Caco-2 (cell line): ENCODE measurements around the gene TGM5. TPM values are rescaled to one million over a fixed set of nuclear protein-coding genes. Genes with fewer than 3 reads are reported as not detected.

Experiments used
- BruUV-seq: library from RNA; stranded (reverse); fragments of 400-500 nt; replicated peaks from 2 replicates; lab custom pipeline; 2021; lab: Mats Ljungman, UMichigan
- CTCF ChIA-PET: fragments of 300-600 bp; sonication (Branson Sonifier 250); formaldehyde crosslinking; loops from one replicate; lab custom pipeline; 2022; ENCODE audit warnings: antibody characterized with exemption; lab: Charles Lee
- POLR2A ChIA-PET: fragments of 300-600 bp; sonication (Branson Sonifier 250); formaldehyde crosslinking; loops from one replicate; lab custom pipeline; 2022; ENCODE audit warnings: antibody characterized with exemption; lab: Charles Lee
- DNase-seq, 2 experiments: peaks; one replicate each; pipeline versions ENCODE4 v3.0.0 to v3.0.0-alpha.2; 2020 to 2022
- H3K27me3 ChIP-seq: replicated peaks from 2 replicates; pipeline ENCODE4 v1.6.0; 2011; ENCODE audit warnings: low read length; ENCODE audit not compliant: control insufficient read depth, insufficient read depth
- H3K36me3 ChIP-seq: 2 replicates; pipeline ENCODE4 v1.5.1; 2011; ENCODE audit warnings: low read length; ENCODE audit not compliant: control insufficient read depth, insufficient read depth
- H3K4me1 ChIP-seq: fragments of 250-450 bp; sonication (Bioruptor Pico); 2 replicates; pipeline ENCODE4 v1.5.1; 2020; ENCODE audit warnings: mild to moderate bottlenecking
- H3K4me3 ChIP-seq: 2 replicates; pipeline ENCODE4 v1.5.1; 2011; ENCODE audit warnings: low read depth, mild to moderate bottlenecking, control low read depth, low read length
- H3K9me3 ChIP-seq: fragments of 250-450 bp; sonication (Bioruptor Pico); 2 replicates; pipeline ENCODE4 v1.5.1; 2020; ENCODE audit warnings: mild to moderate bottlenecking, moderate library complexity
- H3K27ac Mint-ChIP-seq: one replicate; pipeline ENCODE4 v1.8.0; 2022; ENCODE audit warnings: mixed read lengths; ENCODE audit not compliant: unreplicated experiment
- H3K27me3 Mint-ChIP-seq: one replicate; pipeline ENCODE4 v1.8.0; 2022; ENCODE audit warnings: mixed read lengths; ENCODE audit not compliant: insufficient read depth, unreplicated experiment
- H3K36me3 Mint-ChIP-seq: one replicate; pipeline ENCODE4 v1.8.0; 2022; ENCODE audit warnings: mild to moderate bottlenecking, mixed read lengths; ENCODE audit not compliant: insufficient read depth, unreplicated experiment
- H3K4me1 Mint-ChIP-seq: one replicate; pipeline ENCODE4 v1.8.0; 2022; ENCODE audit warnings: low read depth, mixed read lengths; ENCODE audit not compliant: unreplicated experiment
- H3K4me3 Mint-ChIP-seq: one replicate; pipeline ENCODE4 v1.8.0; 2022; ENCODE audit warnings: mild to moderate bottlenecking, moderate library complexity, mixed read lengths; ENCODE audit not compliant: unreplicated experiment
- H3K9me3 Mint-ChIP-seq: one replicate; pipeline ENCODE4 v1.8.0; 2022; ENCODE audit warnings: mixed read lengths; ENCODE audit not compliant: unreplicated experiment
- intact Hi-C: fragments of 100-400 bp; cut with micrococcal nuclease; formaldehyde crosslinking; loops from one replicate; pipeline ENCODE4 v1.10.0; 2022; ENCODE audit not compliant: unreplicated experiment
- total RNA-seq: library from RNA; stranded (reverse); gene quantifications from 2 replicates; pipeline ENCODE4 v1.2.3, GENCODE V29; 2022
- TF ChIP-seq, protein P1 (sequence below), 2 experiments: fragments of 200-600 bp in 1 of 2; IDR thresholded peaks; 1 replicate in 1 of 2; 2 replicates in 1 of 2; pipeline versions ENCODE4 v1.5.1 to v1.8.0; 2011 to 2022; ENCODE audit warnings: antibody characterized with exemption in 1 of 2, control low read depth in 1 of 2, inconsistent platforms in 1 of 2, low read depth in 1 of 2, low read length in 1 of 2, mild to moderate bottlenecking in 1 of 2, moderate library complexity in 1 of 2; ENCODE audit not compliant: insufficient read depth in 1 of 2, severe bottlenecking in 1 of 2, unreplicated experiment in 1 of 2

Gene TGM5
- total RNA-seq, 1 experiment from 2014 or later = not detected

DNA sequence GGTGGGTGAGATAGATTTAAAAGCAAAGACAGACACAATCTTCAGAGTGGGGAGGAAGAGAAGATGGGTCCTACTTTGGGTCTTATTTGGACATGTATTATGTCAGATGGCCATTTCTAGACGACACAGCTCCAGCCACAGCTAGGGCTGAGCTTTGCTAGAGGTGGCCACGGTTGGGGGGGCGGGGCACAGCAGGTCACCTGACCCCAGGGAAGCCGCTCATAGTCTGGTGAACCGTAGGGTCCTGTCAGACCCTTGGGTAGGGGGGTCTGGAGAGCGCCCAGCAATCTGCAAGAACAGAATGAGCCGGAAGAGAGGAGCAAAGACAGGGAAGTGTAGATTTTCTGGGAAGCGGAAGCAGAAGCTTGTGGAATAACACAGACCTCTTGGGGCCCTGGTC, 52.6 kb downstream of the TGM5 start:
- intact Hi-C loops = no loop called here
- BruUV-seq = no TSS peak
- Histone ChIP-seq H3K36me3 (no peaks in the 10 kb centered on the region), H3K4me3 (no peak overlapping the region), H3K9me3 (no peaks in the 10 kb centered on the region), H3K27me3 (no peaks in the 10 kb centered on the region), H3K4me1 (no peaks in the 10 kb centered on the region)
- ChIA-PET CTCF (interaction anchor here (0.8 to 1.1 kb wide), 2 partner anchors 10 to 11 kb away, joined by 3 to 5 read pairs; no protein-coding TSS in a partner anchor), POLR2A (no interaction called here)
- TF ChIP-seq, protein P1, sequence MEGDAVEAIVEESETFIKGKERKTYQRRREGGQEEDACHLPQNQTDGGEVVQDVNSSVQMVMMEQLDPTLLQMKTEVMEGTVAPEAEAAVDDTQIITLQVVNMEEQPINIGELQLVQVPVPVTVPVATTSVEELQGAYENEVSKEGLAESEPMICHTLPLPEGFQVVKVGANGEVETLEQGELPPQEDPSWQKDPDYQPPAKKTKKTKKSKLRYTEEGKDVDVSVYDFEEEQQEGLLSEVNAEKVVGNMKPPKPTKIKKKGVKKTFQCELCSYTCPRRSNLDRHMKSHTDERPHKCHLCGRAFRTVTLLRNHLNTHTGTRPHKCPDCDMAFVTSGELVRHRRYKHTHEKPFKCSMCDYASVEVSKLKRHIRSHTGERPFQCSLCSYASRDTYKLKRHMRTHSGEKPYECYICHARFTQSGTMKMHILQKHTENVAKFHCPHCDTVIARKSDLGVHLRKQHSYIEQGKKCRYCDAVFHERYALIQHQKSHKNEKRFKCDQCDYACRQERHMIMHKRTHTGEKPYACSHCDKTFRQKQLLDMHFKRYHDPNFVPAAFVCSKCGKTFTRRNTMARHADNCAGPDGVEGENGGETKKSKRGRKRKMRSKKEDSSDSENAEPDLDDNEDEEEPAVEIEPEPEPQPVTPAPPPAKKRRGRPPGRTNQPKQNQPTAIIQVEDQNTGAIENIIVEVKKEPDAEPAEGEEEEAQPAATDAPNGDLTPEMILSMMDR (IDR thresholded peaks at IDR 0.05; ENCODE audit: insufficient read depth in 1 of 2, low read depth in 1 of 2, low read length in 1 of 2, severe bottlenecking in 1 of 2, unreplicated experiment in 1 of 2) = no peak
- H3K4me1 Mint-ChIP-seq = peaks cover 7% of the 10 kb centered on the region
- no peaks in the 10 kb centered on the region for H3K36me3 Mint-ChIP-seq
- H3K27ac Mint-ChIP-seq = no peak overlapping the region
- peaks cover 2% of the 10 kb centered on the region for H3K27me3 Mint-ChIP-seq
- H3K9me3 Mint-ChIP-seq = peaks cover 8% of the 10 kb centered on the region
- DNase-seq = no peak
- no peak overlapping the region for H3K4me3 Mint-ChIP-seq

GRCh38 chr15:43213466-43213865, 53.3 kb downstream of the TGM5 start:
- Histone ChIP-seq H3K9me3 (no peaks in the 10 kb centered on the region), H3K4me3 (no peak overlapping the region), H3K27me3 (no peaks in the 10 kb centered on the region), H3K4me1 (no peaks in the 10 kb centered on the region), H3K36me3 (no peaks in the 10 kb centered on the region)
- POLR2A ChIA-PET = no interaction called here
- Mint-ChIP-seq H3K27me3 (peaks cover 2% of the 10 kb centered on the region), H3K4me1 (peaks cover 7% of the 10 kb centered on the region), H3K27ac (no peak overlapping the region), H3K36me3 (no peaks in the 10 kb centered on the region), H3K4me3 (no peak overlapping the region), H3K9me3 (peaks cover 8% of the 10 kb centered on the region)
- no TSS peak for BruUV-seq
- intact Hi-C loops = no loop called here
- TF ChIP-seq, protein P1 (IDR thresholded peaks at IDR 0.05; ENCODE audit: insufficient read depth in 1 of 2, low read depth in 1 of 2, low read length in 1 of 2, severe bottlenecking in 1 of 2, unreplicated experiment in 1 of 2) = no peak
- no peak for DNase-seq
- CTCF ChIA-PET = interaction anchor here (0.9 to 1.7 kb wide), 2 partner anchors 9 to 72 kb away, joined by 3 to 4 read pairs; no protein-coding TSS in a partner anchor

DNA sequence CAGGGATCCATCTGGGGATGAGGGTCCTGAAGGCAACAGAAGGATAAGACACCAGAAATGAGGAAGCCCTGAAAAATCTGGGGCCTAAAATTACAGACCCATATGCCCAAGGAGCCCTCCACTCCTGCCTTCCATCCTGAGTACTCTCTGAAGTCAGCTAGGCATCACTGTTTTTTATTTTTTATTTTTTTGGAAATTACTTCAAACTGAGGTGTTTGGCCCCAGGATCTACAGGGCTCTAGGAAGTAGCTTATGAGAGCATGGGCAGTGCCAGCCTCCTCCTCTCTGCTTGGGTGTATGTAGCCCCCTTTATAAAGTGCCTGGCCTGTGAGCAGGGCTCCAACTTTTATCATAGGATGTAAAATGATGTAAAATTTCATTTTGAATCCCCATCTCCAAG, 53.8 kb downstream of the TGM5 start:
- Mint-ChIP-seq H3K36me3 (no peaks in the 10 kb centered on the region), H3K27me3 (no peaks in the 10 kb centered on the region), H3K4me3 (no peak overlapping the region), H3K4me1 (peaks cover 7% of the 10 kb centered on the region), H3K9me3 (peaks cover 8% of the 10 kb centered on the region), H3K27ac (no peak overlapping the region)
- H3K9me3 ChIP-seq = no peaks in the 10 kb centered on the region
- no TSS peak for BruUV-seq
- ChIA-PET CTCF (interaction anchor here (0.9 to 1.7 kb wide), 2 partner anchors 9 to 73 kb away, joined by 3 to 4 read pairs; no protein-coding TSS in a partner anchor), POLR2A (no interaction called here)
- H3K36me3 ChIP-seq = no peaks in the 10 kb centered on the region
- intact Hi-C loops = no loop called here
- no peak for DNase-seq
- H3K27me3 ChIP-seq = no peaks in the 10 kb centered on the region
- no peaks in the 10 kb centered on the region for H3K4me1 ChIP-seq
- no peak overlapping the region for H3K4me3 ChIP-seq
- TF ChIP-seq, protein P1 (IDR thresholded peaks at IDR 0.05; ENCODE audit: insufficient read depth in 1 of 2, low read depth in 1 of 2, low read length in 1 of 2, severe bottlenecking in 1 of 2, unreplicated experiment in 1 of 2) = no peak
